Liver (tissue), 9 donors: ENCODE data around the gene TRPM2. TPM values are rescaled to one million over a fixed set of nuclear protein-coding genes. Genes with fewer than 3 reads are reported as not detected.
A peak's percentile ranks its signal among the peaks of the same experiment; 100 is the strongest.

Experiments
- DNase-seq: peaks from one replicate; pipeline ENCODE4 v3.0.0-alpha.2; 2017; ENCODE audit warnings: low spot score
- H3K27ac ChIP-seq, 2 donors: one replicate each; pipeline ENCODE4 v1.7.0; 2013; ENCODE audit warnings: inconsistent platforms in 2 of 2, low read length in 2 of 2, control low read depth in 1 of 2, low read depth in 1 of 2, mild to moderate bottlenecking in 1 of 2
- H3K27me3 ChIP-seq, 4 donors: one replicate each; pipeline versions ENCODE4 v1.6.1 to v1.7.0; 2013; ENCODE audit warnings: low read length in 3 of 4, inconsistent platforms in 1 of 4, mild to moderate bottlenecking in 1 of 4, moderate library complexity in 1 of 4; ENCODE audit not compliant: control insufficient read depth in 4 of 4, insufficient read depth in 4 of 4
- H3K36me3 ChIP-seq, 4 donors: one replicate each; pipeline versions ENCODE4 v1.6.1 to v1.7.0; 2013; ENCODE audit warnings: low read length in 3 of 4, mild to moderate bottlenecking in 3 of 4, low read depth in 1 of 4, moderate library complexity in 1 of 4; ENCODE audit not compliant: control insufficient read depth in 4 of 4, insufficient read depth in 3 of 4
- H3K4me1 ChIP-seq, 4 donors: one replicate each; pipeline versions ENCODE4 v1.6.1 to v1.7.0; 2013; ENCODE audit warnings: low read length in 3 of 4, mild to moderate bottlenecking in 3 of 4, moderate library complexity in 1 of 4; ENCODE audit not compliant: control insufficient read depth in 4 of 4, insufficient read depth in 4 of 4
- H3K4me3 ChIP-seq, 3 donors: one replicate each; pipeline versions ENCODE4 v1.6.1 to v1.7.0; 2013; ENCODE audit warnings: low read length in 3 of 3, control low read depth in 1 of 3, low read depth in 1 of 3, mild to moderate bottlenecking in 1 of 3
- H3K9ac ChIP-seq, 2 donors: one replicate each; pipeline ENCODE4 v1.7.0; 2013; ENCODE audit warnings: low read length in 2 of 2, mild to moderate bottlenecking in 2 of 2, moderate library complexity in 2 of 2, control low read depth in 1 of 2, low read depth in 1 of 2
- H3K9me3 ChIP-seq, 4 donors: one replicate each; pipeline versions ENCODE4 v1.6.1 to v1.7.0; 2013; ENCODE audit warnings: low read length in 3 of 4; ENCODE audit not compliant: control insufficient read depth in 4 of 4
- ATF3 ChIP-seq: IDR thresholded peaks from 2 replicates; pipeline ENCODE4 v1.6.1; 2016; ENCODE audit warnings: antibody characterized with exemption
- CTCF ChIP-seq: fragments of 150-350 bp; IDR thresholded peaks from 2 replicates; pipeline ENCODE4 v1.5.1; 2017; ENCODE audit warnings: improper control_type of control experiment, low read depth, low read length; ENCODE audit not compliant: missing input control
- EGR1 ChIP-seq, 2 donors: IDR thresholded peaks; 2 replicates each; pipeline ENCODE4 v1.6.1; 2016 to 2018; ENCODE audit warnings: antibody characterized with exemption in 2 of 2, low read depth in 2 of 2
- FOXA1 ChIP-seq: IDR thresholded peaks from 2 replicates; pipeline ENCODE4 v1.6.1; 2016; ENCODE audit warnings: antibody characterized with exemption
- FOXA2 ChIP-seq: IDR thresholded peaks from 2 replicates; pipeline ENCODE4 v1.6.1; 2016; ENCODE audit warnings: antibody characterized with exemption
- HNF4A ChIP-seq, 2 donors: conservative IDR thresholded peaks; 2 replicates each; pipeline ENCODE4 v1.6.1; 2016; ENCODE audit warnings: antibody characterized with exemption in 2 of 2, mild to moderate bottlenecking in 2 of 2
- HNF4G ChIP-seq: IDR thresholded peaks from 2 replicates; pipeline ENCODE4 v1.6.1; 2016; ENCODE audit warnings: antibody characterized with exemption
- NR2F2 ChIP-seq: IDR thresholded peaks from 2 replicates; pipeline ENCODE4 v1.6.1; 2016; ENCODE audit warnings: antibody characterized with exemption
- RAD21 ChIP-seq, 2 donors: IDR thresholded peaks; 2 replicates each; pipeline ENCODE4 v1.6.1; 2016; ENCODE audit warnings: antibody characterized with exemption in 2 of 2, mild to moderate bottlenecking in 2 of 2
- RXRA ChIP-seq, 2 donors: IDR thresholded peaks; 2 replicates each; pipeline ENCODE4 v1.6.1; 2017 to 2018; ENCODE audit warnings: antibody characterized with exemption in 2 of 2, mild to moderate bottlenecking in 1 of 2
- SP1 ChIP-seq: IDR thresholded peaks from 2 replicates; pipeline ENCODE4 v1.6.1; 2018; ENCODE audit warnings: antibody characterized with exemption, mild to moderate bottlenecking
- TAF1 ChIP-seq: conservative IDR thresholded peaks from 2 replicates; pipeline ENCODE4 v1.6.1; 2016; ENCODE audit warnings: antibody characterized with exemption, mild to moderate bottlenecking
- YY1 ChIP-seq: IDR thresholded peaks from 2 replicates; pipeline ENCODE4 v1.6.1; 2016; ENCODE audit warnings: antibody characterized with exemption, mild to moderate bottlenecking
- ZBTB33 ChIP-seq: IDR thresholded peaks from 2 replicates; pipeline ENCODE4 v1.6.1; 2016; ENCODE audit warnings: antibody characterized with exemption
- WGBS: extraction: QIAGEN DNeasy Blood & Tissue Kit; methylation state at CpG from one replicate; pipeline ENCODE4 v1.1.7; 2013; 5-methylcytosine and 5-hydroxymethylcytosine counted together
- polyA plus RNA-seq, 2 donors: library from polyadenylated mRNA; stranded (reverse) in 1 of 2; unstranded in 1 of 2; fragments of 200-250 nt in 1 of 2; fragments of >200 nt in 1 of 2; fragmentation: Nextera tagmentation in 1 of 2; extraction: Ambion mirVana in 1 of 2; gene quantifications; one replicate each; pipeline versions ENCODE4 v1.2.1 to v1.2.3, GENCODE V29; 2013 to 2015
- total RNA-seq, 2 donors: library from RNA; depleted of rRNA; stranded (reverse); fragments of >200 nt; gene quantifications; one replicate each; pipeline ENCODE4 v1.2.3, GENCODE V29; 2014
- donor health status: healthy.
- donor health status: healthy.
- donor health status: healthy.
- donor health status: healthy.
- donor health status: healthy.

Gene TRPM2
- total and polyA plus RNA-seq, 4 donors, result 0.43 to 1.3 (median 0.63) TPM

GRCh38 chr21:44337449-44337848 is 16.0 kb upstream of the TRPM2 start:
- peaks cover 0 to 12% (median 4%) of the 10 kb centered on the region in 4 donors for H3K36me3 ChIP-seq
- no peak overlapping the region for H3K4me3 ChIP-seq
- no peak overlapping the region for H3K9ac ChIP-seq
- DNase-seq, result no peak
- H3K27me3 ChIP-seq, result no peaks in the 10 kb centered on the region
- no peak overlapping the region for H3K27ac ChIP-seq
- WGBS, result 77% methylated on average over 3 of the region's 3 CpGs
- TF ChIP-seq HNF4A (conservative IDR thresholded peaks at IDR 0.05) (no peak), YY1 (no peak), ZBTB33 (no peak), EGR1 (IDR thresholded peaks at IDR 0.05; ENCODE audit: low read depth in 2 of 2) (no peak), RXRA (IDR thresholded peaks at IDR 0.05) (no peak), HNF4G (no peak), FOXA1 (no peak), ATF3 (no peak), RAD21 (IDR thresholded peaks at IDR 0.05) (no peak), CTCF (no peak)
- H3K9me3 ChIP-seq, result no peaks in the 10 kb centered on the region
- peaks cover 0 to 17% (median 14%) of the 10 kb centered on the region in 4 donors for H3K4me1 ChIP-seq

GRCh38 chr21:44337941-44338895 is 15.2 kb upstream of the TRPM2 start:
- H3K36me3 ChIP-seq, result peaks cover 0 to 7% (median 4%) of the 10 kb centered on the region in 4 donors
- H3K4me3 ChIP-seq, result peak overlapping the region; percentile 32 to 45 (median 38)
- peak overlapping the region; percentile 57 to 71 for H3K27ac ChIP-seq
- no peaks in the 10 kb centered on the region for H3K9me3 ChIP-seq
- H3K27me3 ChIP-seq, result no peaks in the 10 kb centered on the region
- H3K9ac ChIP-seq, result peak overlapping the region; percentile 13 to 36
- peaks cover 0 to 17% (median 14%) of the 10 kb centered on the region in 4 donors for H3K4me1 ChIP-seq
- WGBS, result 7% methylated on average over 45 of the region's 47 CpGs
- no peak for TF ChIP-seq TAF1
- no peak for TF ChIP-seq ATF3
- TF ChIP-seq CTCF, result peak; percentile 26
- TF ChIP-seq HNF4G, result no peak
- TF ChIP-seq RAD21 (IDR thresholded peaks at IDR 0.05), result peak; percentile 65 to 72
- TF ChIP-seq FOXA2, result no peak
- peak; percentile 22 for TF ChIP-seq SP1
- no peak for TF ChIP-seq ZBTB33
- TF ChIP-seq NR2F2, result peak; percentile 32
- DNase-seq, result peak; percentile 65
